Esophagus mucosa (tissue), 1 donor: Measurements from ENCODE around the gene PRPF31. TPM values are rescaled to one million over a fixed set of nuclear protein-coding genes. Genes with fewer than 3 reads are reported as not detected.

ENCODE experiments used
- ATAC-seq: fragments of 200-7000 bp; cut with Tn5 transposase; one replicate; pipeline ENCODE4 v1.9.1; 2020
- total RNA-seq: library from RNA; stranded (reverse); gene quantifications from one replicate; pipeline ENCODE4 v1.2.4, GENCODE V29; 2023
- donor health status: DM: yes; HTN: yes; CAD: no.

Gene PRPF31
- total RNA-seq, 1 donor from 2014 or later, result 34.3 TPM

GRCh38 chr19:54108496-54108895, 7.1 kb upstream of the PRPF31 start:
- no peak for ATAC-seq

- peak; percentile 59 for ATAC-seq
Observed at GRCh38 chr19:54109651-54110050, 5.9 kb upstream of the PRPF31 start.

GRCh38 chr19:54114340-54115108, 1.0 kb upstream of the PRPF31 start:
- ATAC-seq, result peak; percentile 42

- no peak for ATAC-seq
Observed at GRCh38 chr19:54121259-54121658, 5.7 kb downstream of the PRPF31 start.

- ATAC-seq, result no peak
Observed at GRCh38 chr19:54123682-54124081, 8.1 kb downstream of the PRPF31 start.

- ATAC-seq, result no peak
Observed at GRCh38 chr19:54124393-54124792, 8.8 kb downstream of the PRPF31 start.

- no peak for ATAC-seq
Observed at GRCh38 chr19:54125713-54126112, 10.2 kb downstream of the PRPF31 start.

- ATAC-seq, result no peak
Observed at GRCh38 chr19:54127688-54128440, 12.3 kb downstream of the PRPF31 start.

GRCh38 chr19:54128441-54128725, 12.8 kb downstream of the PRPF31 start:
- ATAC-seq, result no peak

GRCh38 chr19:54128796-54129616, 13.5 kb downstream of the PRPF31 start:
- no peak for ATAC-seq

- no peak for ATAC-seq
Observed at GRCh38 chr19:54129617-54129996, 14.1 kb downstream of the PRPF31 start.

- ATAC-seq, result peak; percentile 13
Observed at GRCh38 chr19:54133312-54133956, 17.9 kb downstream of the PRPF31 start.

- no peak for ATAC-seq
Observed at GRCh38 chr19:54133957-54134590, 18.5 kb downstream of the PRPF31 start.

GRCh38 chr19:54136086-54136863, 20.7 kb downstream of the PRPF31 start:
- ATAC-seq, result no peak

GRCh38 chr19:54136864-54137698, 21.5 kb downstream of the PRPF31 start:
- peak; percentile 92 for ATAC-seq

- ATAC-seq, result no peak
Observed at GRCh38 chr19:54137699-54138488, 22.3 kb downstream of the PRPF31 start, which contains the start of gene CNOT3. TSS of gene CNOT3 (plus strand) at chr19:54137762. CDS start at chr19:54142979, 5,217 bp downstream.

- no peak for ATAC-seq
Observed at GRCh38 chr19:54138489-54139256, 23.1 kb downstream of the PRPF31 start.

- ATAC-seq, result no peak
Observed at GRCh38 chr19:54141356-54141755, 25.8 kb downstream of the PRPF31 start.
